Measurements from ENCODE around the gene GIGYF2.

The GIGYF2 gene

DNA sequence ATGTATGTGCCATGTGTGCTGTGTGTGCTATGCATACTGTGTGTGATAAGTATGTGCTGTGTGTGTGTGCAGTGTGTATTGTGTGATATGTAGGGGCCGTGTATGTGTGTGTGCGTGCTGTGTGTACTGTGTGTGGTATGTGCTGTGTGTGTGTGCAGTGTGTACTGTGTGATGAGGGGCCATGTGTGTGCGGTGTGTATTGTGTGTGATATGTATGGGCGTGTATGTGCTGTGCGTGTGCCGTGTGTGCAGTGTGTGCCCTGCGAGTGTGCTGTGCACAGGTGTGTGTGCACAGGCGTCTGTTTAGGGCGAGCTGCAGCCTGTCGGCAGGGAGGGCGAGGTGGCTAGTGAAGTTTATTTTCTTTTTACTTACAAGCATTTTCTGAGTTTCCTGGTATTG is 189.0 kb downstream of the GIGYF2 start:
- TF ChIP-seq YY1 (IDR thresholded peaks at IDR 0.05; ENCODE audit: low read depth) (no peak), FOXM1 (IDR thresholded peaks at IDR 0.05; ENCODE audit: borderline replicate concordance, low read depth) (no peak), CEBPB (IDR thresholded peaks at IDR 0.05) (no peak), NFIC (IDR thresholded peaks at IDR 0.05) (no peak), EGR1 (IDR thresholded peaks at IDR 0.05) (no peak), TAF1 (IDR thresholded peaks at IDR 0.05; ENCODE audit: low read depth) (no peak), TCF12 (IDR thresholded peaks at IDR 0.05; ENCODE audit: low read depth) (no peak), ZBTB7A (IDR thresholded peaks at IDR 0.05; ENCODE audit: low read depth) (no peak), CREB1 (IDR thresholded peaks at IDR 0.05; ENCODE audit: low read depth) (no peak)
- TF ChIP-seq, protein P1, sequence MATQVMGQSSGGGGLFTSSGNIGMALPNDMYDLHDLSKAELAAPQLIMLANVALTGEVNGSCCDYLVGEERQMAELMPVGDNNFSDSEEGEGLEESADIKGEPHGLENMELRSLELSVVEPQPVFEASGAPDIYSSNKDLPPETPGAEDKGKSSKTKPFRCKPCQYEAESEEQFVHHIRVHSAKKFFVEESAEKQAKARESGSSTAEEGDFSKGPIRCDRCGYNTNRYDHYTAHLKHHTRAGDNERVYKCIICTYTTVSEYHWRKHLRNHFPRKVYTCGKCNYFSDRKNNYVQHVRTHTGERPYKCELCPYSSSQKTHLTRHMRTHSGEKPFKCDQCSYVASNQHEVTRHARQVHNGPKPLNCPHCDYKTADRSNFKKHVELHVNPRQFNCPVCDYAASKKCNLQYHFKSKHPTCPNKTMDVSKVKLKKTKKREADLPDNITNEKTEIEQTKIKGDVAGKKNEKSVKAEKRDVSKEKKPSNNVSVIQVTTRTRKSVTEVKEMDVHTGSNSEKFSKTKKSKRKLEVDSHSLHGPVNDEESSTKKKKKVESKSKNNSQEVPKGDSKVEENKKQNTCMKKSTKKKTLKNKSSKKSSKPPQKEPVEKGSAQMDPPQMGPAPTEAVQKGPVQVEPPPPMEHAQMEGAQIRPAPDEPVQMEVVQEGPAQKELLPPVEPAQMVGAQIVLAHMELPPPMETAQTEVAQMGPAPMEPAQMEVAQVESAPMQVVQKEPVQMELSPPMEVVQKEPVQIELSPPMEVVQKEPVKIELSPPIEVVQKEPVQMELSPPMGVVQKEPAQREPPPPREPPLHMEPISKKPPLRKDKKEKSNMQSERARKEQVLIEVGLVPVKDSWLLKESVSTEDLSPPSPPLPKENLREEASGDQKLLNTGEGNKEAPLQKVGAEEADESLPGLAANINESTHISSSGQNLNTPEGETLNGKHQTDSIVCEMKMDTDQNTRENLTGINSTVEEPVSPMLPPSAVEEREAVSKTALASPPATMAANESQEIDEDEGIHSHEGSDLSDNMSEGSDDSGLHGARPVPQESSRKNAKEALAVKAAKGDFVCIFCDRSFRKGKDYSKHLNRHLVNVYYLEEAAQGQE (IDR thresholded peaks at IDR 0.05; ENCODE audit: low read depth): no peak
- TF ChIP-seq, protein P2, sequence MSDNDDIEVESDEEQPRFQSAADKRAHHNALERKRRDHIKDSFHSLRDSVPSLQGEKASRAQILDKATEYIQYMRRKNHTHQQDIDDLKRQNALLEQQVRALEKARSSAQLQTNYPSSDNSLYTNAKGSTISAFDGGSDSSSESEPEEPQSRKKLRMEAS (IDR thresholded peaks at IDR 0.05): no peak

DNA sequence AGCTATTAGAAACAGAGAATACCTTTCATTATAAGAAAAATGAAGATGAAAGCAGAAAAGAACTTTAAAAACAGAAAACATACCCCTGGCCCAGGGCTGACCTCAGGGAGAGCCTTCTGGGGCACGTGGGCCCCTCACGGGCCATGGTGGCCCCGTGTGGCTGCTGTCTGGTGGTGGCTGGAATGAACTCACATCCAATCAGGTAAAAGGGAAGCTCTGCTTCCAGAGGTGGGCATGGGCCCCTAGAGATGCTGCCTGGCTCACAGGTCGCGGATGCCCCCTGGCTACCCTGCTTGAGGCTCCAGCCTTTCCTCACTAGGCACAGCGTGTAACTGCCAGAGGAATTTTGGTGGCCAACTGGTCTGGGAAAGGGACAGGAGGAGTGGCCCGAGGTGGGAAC is 189.5 kb downstream of the GIGYF2 start:
- TF ChIP-seq TCF12 (IDR thresholded peaks at IDR 0.05; ENCODE audit: low read depth) (no peak), EGR1 (IDR thresholded peaks at IDR 0.05) (no peak), YY1 (IDR thresholded peaks at IDR 0.05; ENCODE audit: low read depth) (no peak), CEBPB (IDR thresholded peaks at IDR 0.05) (no peak), NFIC (IDR thresholded peaks at IDR 0.05) (no peak), ZBTB7A (IDR thresholded peaks at IDR 0.05; ENCODE audit: low read depth) (no peak), EP300 (IDR thresholded peaks at IDR 0.05; ENCODE audit: borderline replicate concordance) (no peak), TEAD4 (IDR thresholded peaks at IDR 0.05) (no peak), TAF1 (IDR thresholded peaks at IDR 0.05; ENCODE audit: low read depth) (no peak), RAD21 (IDR thresholded peaks at IDR 0.05; ENCODE audit: low read depth) (no peak), FOXM1 (IDR thresholded peaks at IDR 0.05; ENCODE audit: borderline replicate concordance, low read depth) (no peak), CREB1 (IDR thresholded peaks at IDR 0.05; ENCODE audit: low read depth) (no peak)
- TF ChIP-seq, protein P2 (IDR thresholded peaks at IDR 0.05): no peak
- TF ChIP-seq, protein P1 (IDR thresholded peaks at IDR 0.05; ENCODE audit: low read depth): no peak
- TF ChIP-seq, protein P3, sequence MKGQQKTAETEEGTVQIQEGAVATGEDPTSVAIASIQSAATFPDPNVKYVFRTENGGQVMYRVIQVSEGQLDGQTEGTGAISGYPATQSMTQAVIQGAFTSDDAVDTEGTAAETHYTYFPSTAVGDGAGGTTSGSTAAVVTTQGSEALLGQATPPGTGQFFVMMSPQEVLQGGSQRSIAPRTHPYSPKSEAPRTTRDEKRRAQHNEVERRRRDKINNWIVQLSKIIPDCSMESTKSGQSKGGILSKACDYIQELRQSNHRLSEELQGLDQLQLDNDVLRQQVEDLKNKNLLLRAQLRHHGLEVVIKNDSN (IDR thresholded peaks at IDR 0.05): no peak

DNA sequence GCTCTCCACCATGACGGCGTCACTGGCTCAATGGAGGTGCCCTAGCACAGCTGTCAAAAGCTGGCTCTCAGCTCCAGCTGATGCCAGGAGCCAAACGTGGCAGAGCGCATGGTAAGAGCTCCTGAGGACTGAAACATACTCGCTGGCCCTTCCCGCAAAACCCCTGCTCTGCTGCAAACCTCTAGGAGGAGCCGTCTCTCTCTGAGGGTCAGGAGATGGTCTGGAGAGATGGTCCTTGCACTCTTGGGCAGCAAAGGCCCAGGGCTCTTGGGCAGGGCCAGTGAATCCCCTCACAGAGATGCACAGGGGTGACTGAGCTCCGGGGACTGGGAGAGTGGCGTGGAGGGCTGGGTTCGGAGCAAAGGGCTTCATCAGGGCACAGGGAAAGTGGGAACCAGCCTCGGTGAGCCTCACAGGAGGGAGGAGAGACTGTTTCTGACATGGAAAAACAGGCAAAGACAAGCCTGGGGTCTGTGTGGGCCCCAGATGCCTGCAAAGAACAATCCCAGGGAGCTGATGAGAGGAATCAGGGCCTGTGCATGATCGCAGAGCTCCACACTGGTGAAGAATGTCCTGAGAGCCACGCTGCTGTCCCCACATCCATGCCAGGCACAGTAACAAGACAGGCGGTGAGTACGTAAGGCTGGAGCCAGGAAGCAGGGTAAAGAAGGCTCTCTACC is 190.2 kb downstream of the GIGYF2 start:
- TF ChIP-seq NFIC (IDR thresholded peaks at IDR 0.05) (no peak), CEBPB (IDR thresholded peaks at IDR 0.05) (no peak), FOXM1 (IDR thresholded peaks at IDR 0.05; ENCODE audit: borderline replicate concordance, low read depth) (no peak), EP300 (IDR thresholded peaks at IDR 0.05; ENCODE audit: borderline replicate concordance) (no peak), TAF1 (IDR thresholded peaks at IDR 0.05; ENCODE audit: low read depth) (no peak), YY1 (IDR thresholded peaks at IDR 0.05; ENCODE audit: low read depth) (no peak), RAD21 (IDR thresholded peaks at IDR 0.05; ENCODE audit: low read depth) (peak; percentile 39; the same call in 1 of the 2 replicates)
- TF ChIP-seq, protein P3 (IDR thresholded peaks at IDR 0.05): no peak

DNA sequence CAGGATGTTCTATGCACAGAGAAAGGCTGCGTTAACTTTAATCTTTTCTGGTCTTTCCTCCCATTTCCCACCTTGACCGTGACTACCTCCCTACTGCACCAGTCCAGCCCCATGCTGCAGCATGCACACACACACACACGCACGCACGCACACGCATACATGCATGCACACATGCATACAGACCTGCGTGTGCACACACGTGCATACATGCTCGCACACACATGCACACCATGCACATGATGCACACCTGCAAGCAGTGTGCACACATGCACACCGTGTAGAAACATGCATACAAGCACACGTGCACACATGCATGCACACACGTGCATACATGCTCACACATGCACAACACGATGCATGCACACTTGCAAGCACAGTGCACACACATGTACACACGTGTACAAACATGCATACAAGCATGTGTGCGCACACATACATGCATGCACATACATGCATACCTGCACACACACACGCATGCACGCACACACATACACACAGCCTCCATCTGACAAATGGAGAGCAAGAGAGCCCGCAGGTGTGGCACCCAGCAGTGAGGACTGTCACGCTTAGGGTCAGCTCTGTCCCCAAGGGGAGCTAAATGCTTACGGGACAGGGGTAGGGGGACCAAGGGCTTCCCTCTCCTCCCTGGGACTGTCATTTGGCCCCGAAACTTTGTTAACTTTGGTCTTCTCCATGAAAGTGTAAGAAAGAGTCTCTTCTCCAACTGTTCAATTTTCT is 191.1 kb downstream of the GIGYF2 start:
- TF ChIP-seq ZBTB7A (IDR thresholded peaks at IDR 0.05; ENCODE audit: low read depth): no peak
- TF ChIP-seq, protein P3 (IDR thresholded peaks at IDR 0.05): no peak
- TF ChIP-seq RAD21 (IDR thresholded peaks at IDR 0.05; ENCODE audit: low read depth): no peak
- TF ChIP-seq, protein P1 (IDR thresholded peaks at IDR 0.05; ENCODE audit: low read depth): no peak
- no peak for TF ChIP-seq EP300 (IDR thresholded peaks at IDR 0.05; ENCODE audit: borderline replicate concordance)
- TF ChIP-seq TCF12 (IDR thresholded peaks at IDR 0.05; ENCODE audit: low read depth): no peak
- TF ChIP-seq CEBPB (IDR thresholded peaks at IDR 0.05): no peak
- no peak for TF ChIP-seq FOXM1 (IDR thresholded peaks at IDR 0.05; ENCODE audit: borderline replicate concordance, low read depth)
- no peak for TF ChIP-seq YY1 (IDR thresholded peaks at IDR 0.05; ENCODE audit: low read depth)
- TF ChIP-seq TEAD4 (IDR thresholded peaks at IDR 0.05): no peak
- no peak for TF ChIP-seq TAF1 (IDR thresholded peaks at IDR 0.05; ENCODE audit: low read depth)
- TF ChIP-seq CREB1 (IDR thresholded peaks at IDR 0.05; ENCODE audit: low read depth): no peak
- TF ChIP-seq NFIC (IDR thresholded peaks at IDR 0.05): no peak
- no peak for TF ChIP-seq EGR1 (IDR thresholded peaks at IDR 0.05)
- TF ChIP-seq, protein P2 (IDR thresholded peaks at IDR 0.05): no peak

Data from Ishikawa (cell line).